ENCODE data around the gene ABCG1. TPM values are rescaled to one million over a fixed set of nuclear protein-coding genes. Genes with fewer than 3 reads are reported as not detected.

ABCG1 gene
- total RNA-seq, 1 donor from 2014 or later = 156 TPM

DNA sequence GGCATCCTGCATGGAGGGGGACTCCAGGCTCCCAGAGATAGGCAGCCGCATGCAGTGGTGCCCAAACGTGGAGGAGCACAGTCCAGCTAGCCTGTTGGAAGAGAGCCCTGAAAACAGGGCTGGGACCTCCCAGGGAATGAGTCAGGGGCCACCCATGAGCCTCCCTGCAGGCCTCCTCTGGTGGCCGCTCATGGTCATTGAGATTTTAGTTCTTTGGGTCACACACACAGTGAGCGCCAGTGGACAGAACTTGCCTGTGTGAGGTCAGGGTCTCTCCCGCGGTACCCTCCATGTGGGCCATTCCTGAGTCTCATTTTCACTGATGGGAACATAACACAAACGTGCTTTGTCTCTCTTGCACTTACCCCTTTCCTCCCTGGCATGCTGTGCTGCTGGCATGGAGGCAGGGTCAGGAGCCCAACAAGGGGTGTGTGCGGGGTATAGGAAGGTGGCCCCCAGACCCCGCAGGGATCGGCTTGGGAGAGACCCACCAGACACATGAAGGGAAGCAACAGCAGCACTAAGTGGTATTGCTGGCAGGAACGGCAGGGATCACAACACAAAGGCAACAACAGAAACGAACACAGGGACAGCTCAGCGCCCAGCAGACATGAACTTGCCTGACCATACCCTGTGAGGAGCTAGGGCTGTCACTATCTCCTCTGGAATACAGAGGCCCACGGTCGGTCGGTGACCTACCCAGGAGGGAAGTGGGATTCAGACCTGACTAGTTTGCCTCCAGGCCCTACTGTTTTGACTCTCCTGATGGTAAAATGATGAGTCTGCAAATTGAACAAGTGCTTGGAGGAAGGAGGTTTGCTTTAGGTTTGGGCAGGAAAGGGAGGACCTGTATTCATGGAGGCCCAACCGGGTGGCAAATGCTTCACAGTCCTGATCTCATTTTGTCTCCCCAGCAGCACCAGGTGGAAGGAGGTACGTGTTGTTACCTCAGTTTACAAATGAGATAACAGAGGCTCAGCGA is 31.8 kb downstream of the ABCG1 start:
- no peak for DNase-seq (ENCODE audit: low read depth in 2 of 2)

GRCh38 chr21:42251654-42252324 is 32.8 kb downstream of the ABCG1 start:
- no peak for DNase-seq (ENCODE audit: low read depth in 2 of 2)

DNA sequence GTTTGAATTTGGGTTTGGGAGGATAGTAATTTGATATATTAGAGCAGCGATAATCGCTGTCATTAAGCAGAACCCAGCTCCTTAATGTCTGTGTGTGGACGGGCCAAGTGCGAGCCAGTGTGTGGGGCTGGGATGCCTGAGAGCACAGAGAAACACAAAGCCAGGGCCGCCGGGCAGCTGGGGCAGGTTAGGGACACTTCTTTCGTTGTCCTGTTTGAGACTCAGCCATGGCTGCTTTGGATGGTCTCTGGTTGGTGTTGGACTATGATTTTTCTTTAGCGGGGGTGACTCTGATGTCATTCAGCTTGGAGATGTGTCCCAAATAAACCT is 33.4 kb downstream of the ABCG1 start:
- no peak for DNase-seq (ENCODE audit: low read depth in 2 of 2)

DNA sequence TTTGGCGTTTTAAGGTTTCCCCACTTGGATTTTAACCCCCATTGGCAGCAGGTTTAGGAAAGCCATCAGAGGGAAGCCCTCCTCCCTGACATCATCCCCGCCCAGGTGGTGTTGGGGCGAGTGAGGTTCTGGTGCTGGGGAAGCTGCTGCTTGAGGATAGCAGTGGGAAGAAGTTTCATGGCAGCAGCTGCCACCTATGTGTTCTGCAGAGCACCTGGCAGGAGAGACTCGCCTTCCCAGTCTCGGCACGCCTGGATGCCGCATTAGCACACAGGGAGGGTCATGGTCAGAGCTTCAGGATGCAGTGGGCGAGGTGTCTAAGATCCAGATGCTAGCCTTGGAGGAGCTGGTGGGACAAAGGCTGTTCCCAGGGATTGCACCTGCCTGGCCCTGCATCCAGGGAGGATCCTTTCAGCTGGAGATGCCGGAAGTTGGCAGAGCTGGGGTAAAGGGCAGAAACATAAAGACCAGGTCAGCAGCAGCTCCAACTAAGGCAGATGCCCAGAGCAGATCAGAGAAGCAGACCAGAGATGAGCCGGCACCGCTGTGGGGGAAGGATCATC is 33.9 kb downstream of the ABCG1 start:
- DNase-seq (ENCODE audit: low read depth in 2 of 2) = no peak

GRCh38 chr21:42253466-42253865 is 34.5 kb downstream of the ABCG1 start:
- no peak for DNase-seq (ENCODE audit: low read depth in 2 of 2)

DNA sequence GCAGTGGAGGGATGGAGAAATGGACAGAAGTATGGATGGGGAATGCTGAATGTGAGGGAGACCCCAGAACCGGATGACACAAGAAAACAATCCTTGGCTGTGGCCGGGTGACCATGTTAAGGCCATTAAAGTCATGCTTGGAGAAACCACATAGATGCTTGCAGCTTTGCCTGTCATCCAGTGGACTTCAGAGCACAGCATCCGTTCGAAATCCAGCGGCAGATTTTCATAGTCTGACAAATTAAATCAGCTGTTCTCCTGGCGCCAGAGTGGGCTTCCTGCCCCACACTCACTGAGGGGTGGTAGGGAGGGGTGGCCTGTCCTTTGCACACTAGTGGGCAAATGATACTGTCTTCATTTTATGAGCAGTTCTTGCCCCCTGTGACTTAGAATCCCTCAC is 35.1 kb downstream of the ABCG1 start:
- DNase-seq (ENCODE audit: low read depth in 2 of 2) = no peak

DNA sequence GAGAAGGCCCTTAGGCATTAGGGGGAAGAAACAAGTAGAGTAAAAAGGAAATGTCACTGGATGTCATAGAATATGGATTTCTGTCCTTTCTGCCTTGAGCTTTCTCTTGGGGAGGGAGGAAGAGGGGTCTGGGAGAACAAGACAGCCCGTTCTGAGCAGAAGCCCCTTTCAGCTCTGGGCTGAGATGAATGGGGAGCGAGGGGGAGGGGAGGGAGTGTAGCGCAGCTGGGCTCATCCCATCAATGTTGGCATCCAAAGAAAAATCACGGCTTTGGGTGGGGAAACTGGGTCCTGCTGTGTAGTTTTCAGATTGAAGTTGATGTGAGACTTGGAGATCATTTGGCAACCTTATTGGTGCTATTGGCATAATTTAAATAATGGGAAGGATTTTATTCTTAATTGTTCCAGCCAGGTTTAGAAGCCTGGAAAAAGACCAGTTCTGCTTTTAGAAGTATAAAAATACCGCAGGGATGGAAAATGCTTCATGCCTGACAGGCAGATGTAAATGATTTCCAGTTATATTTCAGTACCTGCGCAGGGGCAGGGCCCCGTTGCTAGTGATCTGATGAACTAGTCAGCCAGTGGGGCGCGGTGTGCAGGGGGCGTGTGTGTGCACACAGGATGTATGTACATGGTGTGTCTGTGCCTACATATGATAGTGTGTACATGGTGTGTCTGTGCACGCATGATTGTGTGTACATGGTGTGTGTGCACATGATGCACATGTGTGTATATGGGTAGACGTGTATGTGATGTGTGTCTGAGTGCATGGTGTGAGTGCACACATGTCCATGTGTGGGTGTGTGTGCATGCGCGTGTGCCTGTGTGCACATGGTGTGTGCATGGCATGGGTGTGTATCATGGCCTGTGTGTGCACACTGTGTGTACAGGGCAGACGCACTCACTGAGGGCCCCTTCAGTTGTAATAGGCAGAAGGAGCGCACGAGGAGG is 36.0 kb downstream of the ABCG1 start:
- DNase-seq (ENCODE audit: low read depth in 2 of 2) = no peak

DNA sequence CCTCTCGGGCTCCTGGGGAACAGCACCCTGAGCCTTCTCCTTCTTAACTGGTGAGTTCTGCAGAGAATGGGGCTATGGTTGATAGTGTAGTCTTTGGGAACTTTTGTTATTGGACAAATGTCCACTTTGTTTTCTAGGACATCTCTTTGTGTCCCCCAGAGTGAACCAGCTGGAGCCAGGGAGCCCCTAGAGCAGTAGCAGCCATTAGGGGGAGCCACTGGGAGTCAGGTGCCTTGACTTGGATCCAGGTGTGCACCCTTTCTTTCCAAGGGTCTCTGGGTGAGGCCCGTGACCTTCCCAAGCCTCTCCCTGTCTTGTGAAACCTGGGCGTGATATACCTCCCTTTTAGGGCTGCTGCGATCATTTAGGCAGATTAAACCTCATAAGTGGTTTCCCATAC is 36.9 kb downstream of the ABCG1 start:
- DNase-seq (ENCODE audit: low read depth in 2 of 2) = no peak

GRCh38 chr21:42256316-42256715 is 37.4 kb downstream of the ABCG1 start:
- no peak for DNase-seq (ENCODE audit: low read depth in 2 of 2)

DNA sequence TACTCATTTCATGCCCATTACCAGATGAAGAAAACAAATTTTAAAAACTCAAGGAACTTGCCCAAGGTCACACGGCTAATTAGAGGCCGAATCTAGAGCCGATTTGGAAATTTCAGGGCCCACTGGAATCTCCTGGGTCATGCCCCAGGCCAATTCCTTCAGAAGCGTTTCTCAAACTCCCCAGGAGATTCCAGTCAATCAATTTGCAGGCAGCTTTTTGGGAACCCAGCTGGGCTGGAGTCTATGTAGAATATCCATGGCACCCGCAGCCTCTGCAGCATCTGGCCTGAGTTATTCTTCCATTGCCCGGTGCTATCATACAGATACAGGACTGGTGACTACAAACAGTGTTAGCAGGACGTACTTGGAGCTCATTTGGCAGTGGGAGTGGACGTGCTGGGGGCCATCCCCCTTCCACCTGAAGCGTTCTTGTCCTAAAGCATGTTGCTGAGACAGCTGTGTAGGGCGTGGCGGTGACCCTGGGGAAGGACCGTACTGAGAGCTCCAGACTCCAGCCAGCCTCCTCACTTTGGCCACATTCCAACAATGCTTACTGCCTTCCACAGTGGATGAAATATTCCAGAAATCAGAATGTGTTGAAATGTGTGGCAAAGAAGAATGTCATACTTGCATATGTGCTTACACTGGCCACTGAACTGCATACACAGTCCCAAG is 38.3 kb downstream of the ABCG1 start:
- DNase-seq (ENCODE audit: low read depth in 2 of 2) = no peak

DNA sequence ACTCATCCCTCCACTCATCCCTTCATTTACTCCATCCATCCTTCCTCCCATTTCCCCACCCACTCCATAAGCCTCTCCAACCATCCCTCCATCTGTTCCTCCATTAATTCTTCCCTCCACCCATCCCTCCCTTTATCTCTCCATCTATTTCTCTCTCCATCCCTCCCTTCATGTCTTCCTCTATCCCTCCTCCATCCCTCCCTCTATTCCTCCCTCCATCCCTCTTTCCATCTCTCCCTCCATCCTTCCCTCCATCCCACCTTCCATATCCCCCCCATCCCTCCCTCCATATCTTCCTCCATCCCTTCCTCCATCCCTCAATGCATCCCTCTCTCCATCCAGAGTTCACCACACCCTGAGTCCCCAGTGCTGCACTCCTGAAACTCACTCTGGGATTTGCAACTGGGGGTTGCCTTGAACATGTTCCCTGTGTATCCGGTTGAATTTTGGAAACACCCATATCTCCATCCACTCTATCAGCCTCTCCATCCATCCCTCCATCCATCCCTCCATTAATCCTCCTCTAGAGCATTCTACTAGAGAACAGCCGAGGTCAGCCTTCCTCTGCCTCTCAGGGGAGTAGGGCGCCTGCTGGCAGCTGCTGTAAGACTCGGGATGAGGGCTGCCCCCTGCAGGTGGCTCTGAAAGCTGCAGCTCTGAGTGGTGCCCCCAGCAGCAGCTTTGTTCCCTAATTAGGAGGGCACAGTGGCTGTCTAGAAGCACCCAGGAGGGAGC is 39.4 kb downstream of the ABCG1 start:
- DNase-seq (ENCODE audit: low read depth in 2 of 2) = peak; percentile 65 to 69

- DNase-seq (ENCODE audit: low read depth in 2 of 2) = no peak
Measured at GRCh38 chr21:42258885-42259407, 40.0 kb downstream of the ABCG1 start.

DNA sequence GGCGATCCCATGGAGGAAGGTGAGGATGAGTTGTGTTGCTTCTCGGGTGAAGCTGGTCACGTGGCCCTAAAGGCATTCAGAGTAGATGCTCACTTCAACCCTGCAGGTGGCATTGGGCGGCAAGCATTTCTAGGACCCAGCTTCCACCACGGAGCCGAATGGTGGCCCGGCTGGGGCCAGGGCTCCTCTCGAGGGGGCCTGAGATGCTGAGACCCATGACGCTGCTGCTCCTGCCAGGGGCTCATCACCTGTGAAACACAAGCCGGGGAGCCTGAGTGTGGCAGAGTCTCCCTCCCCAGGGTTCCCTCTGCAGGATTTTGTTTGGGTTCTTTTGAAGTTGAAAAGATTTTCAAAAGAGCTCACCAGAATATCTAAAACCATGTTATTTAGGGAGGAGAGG is 41.2 kb downstream of the ABCG1 start:
- no peak for DNase-seq (ENCODE audit: low read depth in 2 of 2)

DNA sequence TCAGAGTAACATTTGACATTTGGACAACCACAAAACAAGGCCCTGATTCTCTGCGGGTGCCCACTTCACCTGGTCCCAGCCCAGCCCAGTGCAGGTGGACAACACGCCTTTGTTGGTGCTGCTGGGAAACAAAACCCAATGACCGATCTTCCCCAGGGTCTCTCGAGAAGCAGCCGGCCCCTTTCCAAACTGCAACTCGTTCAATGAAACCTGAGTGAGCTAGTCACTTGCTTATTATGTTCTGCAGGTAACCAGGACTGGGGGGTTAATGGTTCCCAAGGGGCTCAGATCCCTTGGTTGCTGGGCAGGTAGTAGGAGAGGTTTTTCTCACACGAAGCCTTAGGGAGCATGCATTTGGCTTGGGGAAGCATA is 42.9 kb downstream of the ABCG1 start:
- no peak for DNase-seq (ENCODE audit: low read depth in 2 of 2)

GRCh38 chr21:42262831-42263231 is 43.9 kb downstream of the ABCG1 start:
- DNase-seq (ENCODE audit: low read depth in 2 of 2) = peak; percentile 79 to 90

GRCh38 chr21:42263591-42264131 is 44.7 kb downstream of the ABCG1 start:
- DNase-seq (ENCODE audit: low read depth in 2 of 2) = peak; percentile 88 to 90

- DNase-seq (ENCODE audit: low read depth in 2 of 2) = no peak
Measured at GRCh38 chr21:42264245-42265195, 45.6 kb downstream of the ABCG1 start.

GRCh38 chr21:42265231-42265812 is 46.4 kb downstream of the ABCG1 start:
- no peak for DNase-seq (ENCODE audit: low read depth in 2 of 2)
